HepG2 (cell line): Measurements from ENCODE around the gene ELOVL5. TPM values are rescaled to one million over a fixed set of nuclear protein-coding genes. Genes with fewer than 3 reads are reported as not detected.

Experiments
- BRD4 ChIP-seq: sonication (generic); formaldehyde crosslinking; IDR thresholded peaks from 2 replicates; pipeline ENCODE4 v1.4.0; 2020; ENCODE audit warnings: missing genetic modification reagents
- CHCHD3 ChIP-seq: sonication (generic); formaldehyde crosslinking; IDR thresholded peaks from 2 replicates; pipeline ENCODE4 v1.8.0; 2022; ENCODE audit warnings: mild to moderate bottlenecking, missing genetic modification reagents, moderate library complexity
- ELF3 ChIP-seq: IDR thresholded peaks from 2 replicates; pipeline ENCODE4 v1.6.1; 2016; ENCODE audit warnings: missing genetic modification reagents, missing compliant biosample characterization
- ELK4 ChIP-seq: sonication (generic); formaldehyde crosslinking; IDR thresholded peaks from 2 replicates; pipeline ENCODE4 v1.9.0; 2021; ENCODE audit warnings: missing genetic modification reagents, borderline replicate concordance
- FOSL1 ChIP-seq: sonication (generic); formaldehyde crosslinking; IDR thresholded peaks from 2 replicates; pipeline ENCODE4 v1.9.0; 2021; ENCODE audit warnings: missing genetic modification reagents, borderline replicate concordance
- HOMEZ ChIP-seq: IDR thresholded peaks from 2 replicates; pipeline ENCODE4 v1.6.1; 2016; ENCODE audit warnings: low read depth
- MEIS1 ChIP-seq: sonication (generic); formaldehyde crosslinking; IDR thresholded peaks from 2 replicates; pipeline ENCODE4 v1.9.0; 2021; ENCODE audit warnings: mild to moderate bottlenecking, missing genetic modification reagents, moderate library complexity, borderline replicate concordance
- POGZ ChIP-seq: sonication (generic); formaldehyde crosslinking; IDR thresholded peaks from 2 replicates; pipeline ENCODE4 v1.4.0; 2020; ENCODE audit warnings: mild to moderate bottlenecking, missing genetic modification reagents
- RFX5 ChIP-seq: IDR thresholded peaks from 2 replicates; pipeline ENCODE4 v1.6.1; 2011; ENCODE audit warnings: low read depth, low read length, improper control_type of control experiment
- SIN3B ChIP-seq: fragments of 150-350 bp; IDR thresholded peaks from 2 replicates; pipeline ENCODE4 v1.6.1; 2014; ENCODE audit warnings: low read length
- SMARCC2 ChIP-seq: fragments of 450-650 bp; IDR thresholded peaks from 2 replicates; pipeline ENCODE4 v1.6.1; 2017; ENCODE audit warnings: antibody characterized with exemption, mild to moderate bottlenecking
- SOX5 ChIP-seq: IDR thresholded peaks from 2 replicates; pipeline ENCODE4 v1.6.1; 2016; ENCODE audit warnings: borderline replicate concordance
- ZFX ChIP-seq: sonication (generic); formaldehyde crosslinking; IDR thresholded peaks from 2 replicates; pipeline ENCODE4 v1.4.0; 2020; ENCODE audit warnings: mild to moderate bottlenecking, low read depth, missing genetic modification reagents, moderate library complexity
- ZNF274 ChIP-seq: sonication (generic); formaldehyde crosslinking; IDR thresholded peaks from 2 replicates; pipeline ENCODE4 v1.5.1; 2020; ENCODE audit warnings: mild to moderate bottlenecking, missing genetic modification reagents
- ZNF839 ChIP-seq: sonication (generic); formaldehyde crosslinking; IDR thresholded peaks from 2 replicates; pipeline ENCODE4 v1.4.0; 2020; ENCODE audit warnings: missing genetic modification reagents, mild to moderate bottlenecking, borderline replicate concordance
- ZSCAN25 ChIP-seq: sonication (generic); formaldehyde crosslinking; IDR thresholded peaks from 2 replicates; pipeline ENCODE4 v1.8.0; 2022; ENCODE audit warnings: mild to moderate bottlenecking, missing genetic modification reagents
- polyA plus RNA-seq, 8 experiments: library from polyadenylated mRNA; depleted of rRNA in 3 of 8; stranded (reverse) in 7 of 8; unstranded in 1 of 8; fragments of >200 nt; fragmentation: Illumina TruSeq in 4 of 8; extraction: Trizol in 4 of 8; gene quantifications; 2 replicates each; pipeline versions ENCODE4 v1.2.1 to v1.2.3, GENCODE V29; 2011 to 2016; ENCODE audit warnings: low read depth in 4 of 8, missing spikeins in 1 of 8, mixed read lengths in 1 of 8; ENCODE audit not compliant: insufficient read depth in 1 of 8
- total RNA-seq, 5 experiments: library from RNA; depleted of rRNA; stranded (reverse); fragments of >200 nt; fragmentation: Illumina TruSeq; extraction: Trizol; gene quantifications; 2 replicates each; pipeline ENCODE4 v1.2.3, GENCODE V29; 2016; ENCODE audit warnings: low read depth in 1 of 5
- TF ChIP-seq, protein P1 (sequence below): IDR thresholded peaks from 2 replicates; pipeline ENCODE4 v1.6.1; 2016; ENCODE audit warnings: low read depth, control low read depth
- TF ChIP-seq, protein P2 (sequence below): sonication (generic); formaldehyde crosslinking; IDR thresholded peaks from 2 replicates; pipeline ENCODE4 v1.8.1; 2023; ENCODE audit warnings: mild to moderate bottlenecking, inconsistent platforms, moderate library complexity, missing genetic modification reagents, borderline replicate concordance
- TF ChIP-seq, protein P3 (sequence below): sonication (generic); formaldehyde crosslinking; IDR thresholded peaks from 2 replicates; pipeline ENCODE4 v1.9.0; 2021; ENCODE audit warnings: missing genetic modification reagents, mild to moderate bottlenecking, borderline replicate concordance
- TF ChIP-seq, protein P4 (sequence below): sonication (generic); formaldehyde crosslinking; IDR thresholded peaks from 2 replicates; pipeline ENCODE4 v1.5.0; 2020; ENCODE audit warnings: missing genetic modification reagents

ELOVL5 gene
- total and polyA plus RNA-seq, 2 of the 13 experiments (the other 11 are each of a cell fraction or from before 2014, with no cell fraction given) = 50.1 to 72.4 TPM

DNA sequence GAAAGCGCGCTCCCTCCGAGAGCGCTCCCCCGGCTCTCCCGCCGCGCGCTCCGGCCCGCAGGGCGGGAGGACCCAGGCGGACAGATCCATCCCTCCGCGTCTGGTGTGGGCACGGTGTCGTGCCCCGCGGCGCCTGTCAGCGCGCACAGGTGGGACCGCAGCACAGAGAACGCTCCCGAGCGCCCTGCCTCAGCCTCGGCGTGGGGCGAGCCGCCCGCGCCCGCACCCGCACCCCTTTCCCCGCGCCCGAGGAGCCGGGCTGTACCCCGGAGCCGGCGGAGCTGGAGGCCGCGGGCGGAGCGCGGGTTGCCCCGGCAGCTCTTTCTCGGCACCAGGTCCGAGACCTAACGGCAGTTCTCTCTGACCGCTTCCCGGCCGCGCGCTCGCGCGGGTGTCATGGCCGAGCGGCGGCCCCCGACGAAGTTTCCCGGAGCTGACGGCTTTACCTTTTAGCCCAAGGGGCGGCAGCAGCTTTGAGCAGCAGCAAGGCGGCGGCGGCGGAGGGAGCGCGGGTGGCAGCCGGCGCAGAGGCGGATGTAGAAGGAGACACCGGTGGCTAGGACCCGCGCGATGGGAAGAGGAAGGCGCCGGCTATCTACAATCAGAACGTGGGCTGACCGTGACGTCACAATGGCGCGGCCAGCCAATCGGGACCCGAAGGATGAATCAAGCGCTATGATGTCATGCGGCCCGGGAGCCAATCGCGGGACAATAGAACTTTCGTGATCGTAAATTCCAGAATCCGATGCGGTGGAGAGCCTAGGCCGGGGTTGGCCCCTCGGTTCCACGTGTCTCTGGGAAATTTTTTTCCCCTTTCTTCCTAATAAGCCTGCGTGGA lies at the start of gene ELOVL5 (continued):
- TF ChIP-seq, protein P1, sequence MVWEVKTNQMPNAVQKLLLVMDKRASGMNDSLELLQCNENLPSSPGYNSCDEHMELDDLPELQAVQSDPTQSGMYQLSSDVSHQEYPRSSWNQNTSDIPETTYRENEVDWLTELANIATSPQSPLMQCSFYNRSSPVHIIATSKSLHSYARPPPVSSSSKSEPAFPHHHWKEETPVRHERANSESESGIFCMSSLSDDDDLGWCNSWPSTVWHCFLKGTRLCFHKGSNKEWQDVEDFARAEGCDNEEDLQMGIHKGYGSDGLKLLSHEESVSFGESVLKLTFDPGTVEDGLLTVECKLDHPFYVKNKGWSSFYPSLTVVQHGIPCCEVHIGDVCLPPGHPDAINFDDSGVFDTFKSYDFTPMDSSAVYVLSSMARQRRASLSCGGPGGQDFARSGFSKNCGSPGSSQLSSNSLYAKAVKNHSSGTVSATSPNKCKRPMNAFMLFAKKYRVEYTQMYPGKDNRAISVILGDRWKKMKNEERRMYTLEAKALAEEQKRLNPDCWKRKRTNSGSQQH (CRISPR knock-in tag) = peak; percentile 76; the same call in 1 of the 2 replicates
- TF ChIP-seq, protein P2, sequence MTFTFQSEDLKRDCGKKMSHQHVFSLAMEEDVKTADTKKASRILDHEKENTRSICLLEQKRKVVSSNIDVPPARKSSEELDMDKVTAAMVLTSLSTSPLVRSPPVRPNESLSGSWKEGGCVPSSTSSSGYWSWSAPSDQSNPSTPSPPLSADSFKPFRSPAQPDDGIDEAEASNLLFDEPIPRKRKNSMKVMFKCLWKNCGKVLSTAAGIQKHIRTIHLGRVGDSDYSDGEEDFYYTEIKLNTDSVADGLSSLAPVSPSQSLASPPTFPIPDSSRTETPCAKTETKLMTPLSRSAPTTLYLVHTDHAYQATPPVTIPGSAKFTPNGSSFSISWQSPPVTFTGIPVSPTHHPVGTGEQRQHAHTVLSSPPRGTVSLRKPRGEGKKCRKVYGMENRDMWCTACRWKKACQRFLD = peak; percentile 25; the same call in 1 of the 2 replicates
- TF ChIP-seq CHCHD3 (CRISPR knock-in tag) (no peak; the same call in 1 of the 2 replicates), SMARCC2 (no peak), RFX5 (peak; percentile 80), ELK4 (no peak), ZSCAN25 (no peak), SOX5 (CRISPR knock-in tag) (no peak), SIN3B (no peak), ELF3 (CRISPR knock-in tag) (peak; percentile 8; the same call in 1 of the 2 replicates), FOSL1 (CRISPR knock-in tag) (no peak), ZNF274 (CRISPR knock-in tag) (no peak; the same call in 1 of the 2 replicates), MEIS1 (CRISPR knock-in tag) (0 out of 2 replicates have a peak, but pooled peaks have one; percentile 16), ZNF839 (CRISPR knock-in tag) (no peak; the same call in 1 of the 2 replicates), POGZ (CRISPR knock-in tag) (peak; percentile 96), BRD4 (CRISPR knock-in tag) (peak; percentile 48; the same call in 1 of the 2 replicates), HOMEZ (CRISPR knock-in tag) (peak; percentile 76; the same call in 1 of the 2 replicates), ZFX (CRISPR knock-in tag) (peak; percentile 37; the same call in 1 of the 2 replicates)
- TF ChIP-seq, protein P3, sequence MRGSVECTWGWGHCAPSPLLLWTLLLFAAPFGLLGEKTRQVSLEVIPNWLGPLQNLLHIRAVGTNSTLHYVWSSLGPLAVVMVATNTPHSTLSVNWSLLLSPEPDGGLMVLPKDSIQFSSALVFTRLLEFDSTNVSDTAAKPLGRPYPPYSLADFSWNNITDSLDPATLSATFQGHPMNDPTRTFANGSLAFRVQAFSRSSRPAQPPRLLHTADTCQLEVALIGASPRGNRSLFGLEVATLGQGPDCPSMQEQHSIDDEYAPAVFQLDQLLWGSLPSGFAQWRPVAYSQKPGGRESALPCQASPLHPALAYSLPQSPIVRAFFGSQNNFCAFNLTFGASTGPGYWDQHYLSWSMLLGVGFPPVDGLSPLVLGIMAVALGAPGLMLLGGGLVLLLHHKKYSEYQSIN (CRISPR knock-in tag) = no peak
- TF ChIP-seq, protein P4, sequence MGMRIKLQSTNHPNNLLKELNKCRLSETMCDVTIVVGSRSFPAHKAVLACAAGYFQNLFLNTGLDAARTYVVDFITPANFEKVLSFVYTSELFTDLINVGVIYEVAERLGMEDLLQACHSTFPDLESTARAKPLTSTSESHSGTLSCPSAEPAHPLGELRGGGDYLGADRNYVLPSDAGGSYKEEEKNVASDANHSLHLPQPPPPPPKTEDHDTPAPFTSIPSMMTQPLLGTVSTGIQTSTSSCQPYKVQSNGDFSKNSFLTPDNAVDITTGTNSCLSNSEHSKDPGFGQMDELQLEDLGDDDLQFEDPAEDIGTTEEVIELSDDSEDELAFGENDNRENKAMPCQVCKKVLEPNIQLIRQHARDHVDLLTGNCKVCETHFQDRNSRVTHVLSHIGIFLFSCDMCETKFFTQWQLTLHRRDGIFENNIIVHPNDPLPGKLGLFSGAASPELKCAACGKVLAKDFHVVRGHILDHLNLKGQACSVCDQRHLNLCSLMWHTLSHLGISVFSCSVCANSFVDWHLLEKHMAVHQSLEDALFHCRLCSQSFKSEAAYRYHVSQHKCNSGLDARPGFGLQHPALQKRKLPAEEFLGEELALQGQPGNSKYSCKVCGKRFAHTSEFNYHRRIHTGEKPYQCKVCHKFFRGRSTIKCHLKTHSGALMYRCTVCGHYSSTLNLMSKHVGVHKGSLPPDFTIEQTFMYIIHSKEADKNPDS (CRISPR knock-in tag) = no peak
